Stimulated activated naive CD8-positive, alpha-beta T cell treated with anti-CD3 and anti-CD28 coated beads, Interleukin-15, Interleukin-2, amounts not matched to agents 100 ng/mL and 50 ng/mL, for 24 hours (primary cell): Measurements from ENCODE around the gene TXK.

ENCODE experiments used
- H3K27ac Mint-ChIP-seq: one replicate; pipeline ENCODE4 v1.8.0; 2021; ENCODE audit warnings: mild to moderate bottlenecking, mixed read lengths
- H3K27me3 Mint-ChIP-seq: one replicate; pipeline ENCODE4 v1.8.0; 2021; ENCODE audit warnings: mixed read lengths
- H3K36me3 Mint-ChIP-seq: one replicate; pipeline ENCODE4 v1.8.0; 2021; ENCODE audit warnings: low read depth, mixed read lengths
- H3K4me1 Mint-ChIP-seq: one replicate; pipeline ENCODE4 v1.8.0; 2021; ENCODE audit warnings: low read depth, mixed read lengths
- H3K4me3 Mint-ChIP-seq: one replicate; pipeline ENCODE4 v1.8.0; 2021; ENCODE audit warnings: mild to moderate bottlenecking, mixed read lengths
- H3K9me3 Mint-ChIP-seq: one replicate; pipeline ENCODE4 v1.8.0; 2021; ENCODE audit warnings: mixed read lengths

The TXK gene

DNA sequence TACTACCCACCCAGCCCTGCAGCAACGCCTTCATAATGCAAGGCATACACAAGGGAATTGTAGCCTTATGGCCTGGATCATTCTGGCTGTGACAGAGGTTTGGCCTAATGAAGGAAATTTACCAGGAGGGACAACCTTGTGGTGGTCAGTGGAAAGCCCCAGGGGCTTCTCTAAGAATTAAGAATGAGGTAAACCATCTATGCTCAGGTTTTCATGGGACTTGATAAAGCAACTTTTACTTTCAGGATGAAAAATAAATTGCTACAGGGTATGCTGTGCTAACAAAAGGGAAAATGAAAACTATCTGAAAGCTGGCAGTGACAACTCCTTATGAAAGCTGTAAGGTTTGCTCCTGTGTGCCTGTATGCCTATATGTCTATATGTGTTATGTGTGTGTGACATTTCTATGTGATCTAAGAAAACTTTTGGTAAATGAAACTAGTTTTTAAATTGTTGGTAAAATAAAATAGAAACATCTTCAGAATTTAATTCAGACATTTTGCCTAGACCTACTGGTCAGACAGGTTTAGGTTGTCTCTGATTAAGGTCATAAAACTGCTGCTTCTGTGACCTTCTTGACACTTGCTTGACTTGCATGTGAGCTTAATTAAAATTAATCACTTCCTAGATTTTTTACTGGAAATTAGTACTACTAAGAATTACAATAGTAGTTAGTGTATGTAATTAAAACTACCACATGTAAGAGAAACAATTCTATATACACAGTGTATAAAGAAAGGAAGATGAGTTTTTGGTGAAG, 19.9 kb upstream of the TXK start:
- Mint-ChIP-seq H3K27me3 (no peaks in the 10 kb centered on the region), H3K36me3 (peaks cover 52% of the 10 kb centered on the region), H3K27ac (no peak overlapping the region), H3K4me3 (no peak overlapping the region), H3K4me1 (no peaks in the 10 kb centered on the region), H3K9me3 (peaks cover 4% of the 10 kb centered on the region)

DNA sequence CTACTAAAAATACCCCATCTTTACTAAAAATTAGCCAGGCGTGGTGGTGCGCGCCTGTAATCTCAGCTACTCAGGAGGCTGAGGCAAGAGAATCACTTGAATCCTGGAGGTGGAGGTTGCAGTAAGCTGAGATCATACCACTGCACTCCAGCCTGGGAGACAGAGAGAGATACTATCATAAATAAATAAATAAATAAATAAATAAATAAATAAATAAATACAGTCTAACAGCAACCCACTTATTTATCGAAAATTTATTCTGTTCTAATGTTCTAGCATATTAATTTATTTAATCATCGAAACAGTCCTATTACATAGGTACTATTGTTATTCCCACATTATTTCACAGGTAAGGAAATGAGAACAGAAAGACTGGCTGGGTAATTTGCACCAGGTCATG, 18.2 kb upstream of the TXK start:
- Mint-ChIP-seq H3K27ac (no peak overlapping the region), H3K27me3 (no peaks in the 10 kb centered on the region), H3K9me3 (peaks cover 4% of the 10 kb centered on the region), H3K4me1 (no peaks in the 10 kb centered on the region), H3K36me3 (peaks cover 41% of the 10 kb centered on the region), H3K4me3 (no peak overlapping the region)

DNA sequence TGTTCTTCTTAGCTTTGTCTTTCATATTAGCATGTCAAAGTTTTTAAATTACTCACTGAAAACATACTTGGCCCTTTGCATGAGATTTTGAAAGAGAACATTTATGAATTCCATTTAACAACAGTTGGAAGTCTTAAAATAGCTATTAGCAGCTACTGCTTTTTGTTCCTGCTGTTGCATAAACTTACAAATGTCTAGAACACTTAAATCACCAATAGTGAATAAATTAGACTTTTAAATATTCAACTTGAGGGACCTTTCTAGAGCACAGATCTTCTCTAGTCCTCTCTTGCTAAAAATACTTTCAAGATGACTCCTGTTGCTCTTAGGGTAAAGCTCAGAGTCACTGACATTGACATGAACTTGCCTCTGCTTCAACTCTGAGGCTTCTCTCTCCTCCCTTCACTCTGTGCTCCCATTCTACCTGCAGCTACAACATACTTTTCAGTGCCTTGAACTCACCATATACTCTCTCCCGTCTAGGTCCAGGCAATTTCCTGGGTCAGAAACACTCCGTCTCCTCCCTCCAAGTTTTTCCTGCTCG, 15.8 kb upstream of the TXK start:
- Mint-ChIP-seq H3K36me3 (peaks cover 24% of the 10 kb centered on the region), H3K27me3 (no peaks in the 10 kb centered on the region), H3K27ac (no peak overlapping the region), H3K4me1 (peaks cover 6% of the 10 kb centered on the region), H3K4me3 (no peak overlapping the region), H3K9me3 (peaks cover 4% of the 10 kb centered on the region)

GRCh38 chr4:48147621-48148020, 13.6 kb upstream of the TXK start:
- H3K4me3 Mint-ChIP-seq = no peak overlapping the region
- H3K27me3 Mint-ChIP-seq = no peaks in the 10 kb centered on the region
- H3K27ac Mint-ChIP-seq = no peak overlapping the region
- no peaks in the 10 kb centered on the region for H3K9me3 Mint-ChIP-seq
- H3K36me3 Mint-ChIP-seq = peaks cover 10% of the 10 kb centered on the region
- peaks cover 6% of the 10 kb centered on the region for H3K4me1 Mint-ChIP-seq

GRCh38 chr4:48141048-48141447, 7.0 kb upstream of the TXK start:
- H3K27me3 Mint-ChIP-seq = no peaks in the 10 kb centered on the region
- H3K9me3 Mint-ChIP-seq = no peaks in the 10 kb centered on the region
- H3K27ac Mint-ChIP-seq = no peak overlapping the region
- peaks cover 56% of the 10 kb centered on the region for H3K4me1 Mint-ChIP-seq
- peaks cover 10% of the 10 kb centered on the region for H3K36me3 Mint-ChIP-seq
- no peak overlapping the region for H3K4me3 Mint-ChIP-seq

DNA sequence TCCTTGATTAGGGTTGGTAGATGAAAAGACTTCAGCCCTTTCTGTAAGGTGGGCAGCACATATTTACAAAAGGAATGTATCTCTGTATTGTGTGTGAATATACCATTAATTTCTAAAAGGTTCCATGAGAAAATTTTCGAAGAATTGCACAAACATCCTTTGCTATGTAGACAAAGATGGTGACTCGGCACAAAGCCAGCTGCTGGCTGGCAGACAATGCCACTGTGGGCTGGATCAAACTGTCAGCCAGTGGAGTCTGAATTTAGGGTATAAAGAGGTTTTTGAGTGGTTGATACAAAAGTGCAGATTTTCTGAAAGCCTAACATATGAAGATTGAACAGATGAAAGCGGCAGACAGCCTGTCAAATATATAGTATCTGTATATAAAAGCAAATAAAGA, 5.6 kb upstream of the TXK start:
- H3K4me1 Mint-ChIP-seq = peaks cover 63% of the 10 kb centered on the region
- peak overlapping the region; percentile 78 for H3K27ac Mint-ChIP-seq
- no peak overlapping the region for H3K4me3 Mint-ChIP-seq
- H3K36me3 Mint-ChIP-seq = peaks cover 3% of the 10 kb centered on the region
- no peaks in the 10 kb centered on the region for H3K27me3 Mint-ChIP-seq
- no peaks in the 10 kb centered on the region for H3K9me3 Mint-ChIP-seq

DNA sequence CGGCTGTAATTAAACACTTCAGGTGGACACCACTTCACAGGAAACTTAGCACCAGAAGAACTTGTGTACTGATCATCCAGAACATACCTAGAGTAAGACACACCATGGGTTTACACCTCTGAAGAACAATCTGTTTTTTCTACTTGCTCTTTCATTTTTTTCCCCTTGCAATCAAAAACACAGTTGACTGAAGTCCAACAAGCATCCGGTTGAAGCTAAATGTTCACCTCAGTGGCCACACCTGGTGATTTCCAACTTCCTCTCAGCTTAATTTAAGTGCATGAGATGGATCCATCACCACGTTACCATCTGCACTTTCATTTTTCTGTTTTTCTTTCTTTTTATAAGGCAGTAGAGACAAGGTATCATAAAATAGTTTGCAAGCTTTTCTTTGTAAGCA, 4.9 kb upstream of the TXK start:
- Mint-ChIP-seq H3K36me3 (peaks cover 3% of the 10 kb centered on the region), H3K4me3 (peak overlapping the region; percentile 30), H3K27me3 (no peaks in the 10 kb centered on the region), H3K4me1 (peaks cover 71% of the 10 kb centered on the region), H3K9me3 (no peaks in the 10 kb centered on the region), H3K27ac (peak overlapping the region; percentile 78)

DNA sequence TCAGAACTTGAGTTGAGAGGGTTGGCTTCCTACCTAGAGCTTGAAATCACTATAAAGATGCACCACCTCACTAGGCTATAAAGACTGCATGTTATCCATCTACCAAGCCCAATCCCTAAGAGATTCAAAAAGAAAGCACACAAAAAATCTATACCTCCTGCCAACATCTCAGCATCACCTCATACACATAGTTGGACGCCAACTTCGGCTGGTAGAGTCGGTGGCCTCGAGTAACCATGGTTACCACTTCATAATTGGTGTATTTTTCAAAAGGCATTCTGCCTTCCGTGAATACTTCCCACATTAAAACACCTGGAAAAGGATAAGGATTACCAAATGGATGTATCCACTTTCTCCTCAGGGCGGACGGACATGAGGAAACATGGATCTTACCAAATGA, 4.5 kb upstream of the TXK start:
- H3K27me3 Mint-ChIP-seq = no peaks in the 10 kb centered on the region
- peaks cover 3% of the 10 kb centered on the region for H3K36me3 Mint-ChIP-seq

DNA sequence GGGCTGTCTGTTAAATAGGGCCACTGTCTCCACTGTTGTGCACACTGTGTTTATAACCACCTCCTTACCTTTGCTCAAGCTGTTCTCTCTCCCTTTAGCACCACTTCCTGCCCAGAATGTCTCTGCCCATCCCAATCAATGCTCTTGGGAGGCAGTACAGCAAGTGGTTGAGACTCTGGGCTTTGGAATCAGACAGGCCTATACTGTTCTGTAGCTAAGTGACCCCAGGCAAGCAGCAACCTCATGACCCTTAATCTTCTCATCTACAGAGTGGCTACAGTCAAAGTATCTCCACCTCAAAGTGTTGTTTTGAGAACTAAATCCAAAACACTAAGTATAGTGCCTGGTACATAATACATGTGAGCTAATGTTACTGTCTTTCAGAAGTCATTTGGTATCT, 3.8 kb upstream of the TXK start:
- Mint-ChIP-seq H3K9me3 (no peaks in the 10 kb centered on the region), H3K4me1 (peaks cover 82% of the 10 kb centered on the region), H3K27ac (peak overlapping the region; percentile 78), H3K4me3 (peak overlapping the region; percentile 30), H3K36me3 (peaks cover 3% of the 10 kb centered on the region), H3K27me3 (no peaks in the 10 kb centered on the region)

More for the DNA sequence above, 4.5 kb upstream of the TXK start:
- Mint-ChIP-seq H3K27ac (peak overlapping the region; percentile 78), H3K9me3 (no peaks in the 10 kb centered on the region), H3K4me3 (peak overlapping the region; percentile 30), H3K4me1 (peaks cover 75% of the 10 kb centered on the region)

- Mint-ChIP-seq H3K9me3 (no peaks in the 10 kb centered on the region), H3K4me3 (peak overlapping the region; percentile 83), H3K4me1 (peaks cover 93% of the 10 kb centered on the region), H3K27ac (peak overlapping the region; percentile 96), H3K27me3 (no peaks in the 10 kb centered on the region), H3K36me3 (peaks cover 7% of the 10 kb centered on the region)
These were observed 381 bp downstream of the TXK start for GRCh38 chr4:48133669-48134068.

DNA sequence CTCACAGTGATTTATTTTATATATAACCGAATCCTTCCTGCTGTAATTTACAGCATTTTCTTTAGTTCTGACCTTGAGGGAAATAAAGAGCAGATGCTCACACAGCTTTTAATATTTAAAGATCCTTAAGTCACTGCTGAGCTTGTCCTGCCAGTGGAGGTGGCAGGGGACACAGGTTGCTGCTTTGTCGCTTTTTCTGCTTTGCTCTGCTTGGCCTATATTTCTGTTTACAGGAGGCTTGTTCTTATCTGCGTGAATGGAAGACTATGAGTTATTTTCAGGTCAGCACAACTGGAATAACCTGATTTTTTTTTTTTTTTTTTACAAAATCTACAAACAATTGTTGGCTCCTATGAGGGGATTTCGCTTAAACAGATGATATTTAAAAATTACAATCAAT, 2.3 kb downstream of the TXK start:
- Mint-ChIP-seq H3K27ac (peak overlapping the region; percentile 96), H3K9me3 (no peaks in the 10 kb centered on the region), H3K27me3 (no peaks in the 10 kb centered on the region), H3K36me3 (peaks cover 4% of the 10 kb centered on the region), H3K4me1 (peaks cover 93% of the 10 kb centered on the region), H3K4me3 (peak overlapping the region; percentile 83)

DNA sequence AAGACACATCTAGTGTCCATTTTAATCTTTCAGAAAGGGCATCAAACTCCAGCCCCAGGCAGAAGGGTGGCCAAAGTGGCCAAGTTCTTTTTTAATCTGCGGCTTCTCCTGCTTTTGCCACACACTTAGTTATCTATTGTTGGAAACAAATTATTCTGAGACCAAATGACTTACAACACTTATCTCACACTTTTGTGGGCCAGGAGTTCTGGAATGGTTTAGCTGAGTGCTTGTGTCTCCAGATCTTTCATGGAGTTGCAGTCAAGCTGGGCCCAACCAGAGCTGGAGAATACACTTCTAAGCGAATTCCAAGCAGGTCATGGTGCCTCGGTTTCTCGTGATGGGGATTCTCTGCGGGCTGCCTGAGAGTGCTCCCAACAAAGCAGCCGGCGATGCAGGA, 4.0 kb downstream of the TXK start:
- peaks cover 94% of the 10 kb centered on the region for H3K4me1 Mint-ChIP-seq
- H3K36me3 Mint-ChIP-seq = peaks cover 4% of the 10 kb centered on the region
- no peaks in the 10 kb centered on the region for H3K9me3 Mint-ChIP-seq
- peak overlapping the region; percentile 83 for H3K4me3 Mint-ChIP-seq
- no peaks in the 10 kb centered on the region for H3K27me3 Mint-ChIP-seq
- peak overlapping the region; percentile 96 for H3K27ac Mint-ChIP-seq

DNA sequence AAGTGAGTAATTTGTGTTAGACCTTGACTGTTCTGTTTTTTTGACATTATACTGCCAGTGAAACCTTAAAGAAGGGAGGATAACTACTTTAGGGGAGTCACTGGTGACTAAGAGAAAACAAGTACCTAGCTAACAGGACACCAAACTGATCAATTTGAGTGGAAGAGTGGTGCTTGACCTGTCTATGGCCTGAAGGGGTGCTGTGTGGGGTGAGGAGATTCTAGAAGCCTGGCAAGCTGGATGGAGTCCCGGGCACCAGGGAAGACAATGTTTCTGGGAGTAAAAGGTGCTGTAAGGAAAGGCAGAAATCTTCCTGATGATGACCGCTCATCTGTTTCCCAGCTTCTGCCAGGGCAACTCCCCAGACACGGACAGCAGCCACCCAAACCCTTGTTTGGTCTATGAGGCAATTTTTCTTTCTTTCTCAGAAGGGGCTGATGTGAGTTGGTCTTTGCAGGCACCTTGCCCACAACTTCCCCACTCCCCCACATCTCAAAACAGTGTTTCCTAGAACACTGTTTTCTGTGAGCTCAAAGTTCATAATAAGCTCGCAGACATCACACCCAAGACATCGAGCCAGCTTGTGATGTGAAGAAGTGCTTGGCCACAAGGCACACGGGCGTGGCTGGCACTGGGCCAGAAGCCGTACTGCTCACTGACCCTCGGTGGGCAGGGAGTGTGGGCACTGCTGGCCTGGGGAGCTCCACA, 4.6 kb downstream of the TXK start:
- H3K27me3 Mint-ChIP-seq = no peaks in the 10 kb centered on the region
- peak overlapping the region; percentile 96 for H3K27ac Mint-ChIP-seq
- peak overlapping the region; percentile 83 for H3K4me3 Mint-ChIP-seq
- peaks cover 4% of the 10 kb centered on the region for H3K36me3 Mint-ChIP-seq
- H3K9me3 Mint-ChIP-seq = no peaks in the 10 kb centered on the region
- peaks cover 94% of the 10 kb centered on the region for H3K4me1 Mint-ChIP-seq

- Mint-ChIP-seq H3K4me1 (peaks cover 93% of the 10 kb centered on the region), H3K36me3 (peaks cover 4% of the 10 kb centered on the region), H3K9me3 (no peaks in the 10 kb centered on the region), H3K27me3 (no peaks in the 10 kb centered on the region), H3K27ac (peak overlapping the region; percentile 96), H3K4me3 (peak overlapping the region; percentile 83)
These were observed 6.2 kb downstream of the TXK start for GRCh38 chr4:48127682-48128404.

DNA sequence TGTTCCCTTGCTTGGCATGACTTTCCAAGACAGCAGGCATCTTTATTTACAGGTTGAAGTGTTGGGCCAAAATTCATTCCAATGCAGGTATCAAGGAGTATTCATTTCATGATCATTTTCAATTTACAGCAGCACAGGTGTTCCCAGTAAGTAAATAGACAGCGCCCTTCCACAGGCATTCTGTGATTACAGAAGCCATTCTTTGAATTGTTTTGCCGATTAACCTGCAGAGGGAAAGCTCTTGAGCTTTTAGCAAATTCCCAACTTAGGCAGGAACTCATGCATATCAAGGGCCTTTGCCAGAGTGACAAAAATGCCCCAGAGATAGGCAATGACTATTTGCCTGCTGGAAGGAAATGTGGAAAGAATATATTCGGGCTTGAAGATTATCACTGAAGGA, 6.8 kb downstream of the TXK start:
- Mint-ChIP-seq H3K9me3 (no peaks in the 10 kb centered on the region), H3K27me3 (no peaks in the 10 kb centered on the region), H3K4me1 (peaks cover 93% of the 10 kb centered on the region), H3K27ac (peak overlapping the region; percentile 96), H3K4me3 (peak overlapping the region; percentile 83), H3K36me3 (peaks cover 4% of the 10 kb centered on the region)
